C1 segment of cervical spinal cord (tissue), 14 donors: ENCODE measurements around the gene LRRC10B.

ENCODE experiments used
- DNase-seq, 14 donors: peaks; one replicate each; lab custom pipeline; 2025; lab: John Stamatoyannopoulos, UW

LRRC10B gene

GRCh38 chr11:61509043-61510029, 787 bp downstream of the LRRC10B start:
- peak in 4 of 14 donors; percentile 1 to 40 (median 26) for DNase-seq

DNA sequence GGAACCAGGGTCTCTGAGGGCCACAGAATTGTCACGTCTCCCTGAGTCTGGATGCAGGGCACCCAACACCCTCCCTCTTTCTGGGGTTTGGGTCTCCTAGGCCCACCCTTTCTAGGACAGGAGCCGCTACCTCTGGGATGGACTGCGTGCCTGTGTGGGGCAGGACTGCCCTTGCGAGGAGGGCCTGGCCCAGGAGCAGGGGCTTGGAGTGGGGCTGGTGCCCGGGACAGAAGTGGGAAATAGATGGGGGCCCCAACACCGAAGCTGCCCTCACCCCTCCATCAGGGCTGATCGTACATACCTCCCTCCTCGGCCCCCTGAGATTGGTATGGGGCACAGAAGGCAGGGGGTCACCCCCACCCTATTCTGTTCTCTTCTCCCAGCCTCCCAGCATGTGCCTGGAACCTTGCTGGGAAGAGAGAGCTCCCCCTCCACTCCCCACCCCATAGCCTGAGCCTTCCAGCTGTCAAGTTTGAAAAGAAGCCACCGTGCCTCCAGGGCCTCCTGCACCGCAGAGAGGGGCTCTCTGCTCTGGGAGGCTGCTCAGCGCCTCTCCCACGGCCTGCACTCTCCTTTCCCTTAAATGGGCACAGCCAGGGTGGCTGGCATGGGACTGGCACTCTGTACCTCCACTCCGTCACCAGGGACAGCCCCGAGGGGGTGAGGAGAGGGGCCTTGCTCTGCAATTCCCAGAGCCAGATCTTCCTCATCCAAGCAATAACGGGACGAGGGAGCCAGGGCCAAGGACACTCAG, 1.8 kb downstream of the LRRC10B start:
- DNase-seq: no peak

DNA sequence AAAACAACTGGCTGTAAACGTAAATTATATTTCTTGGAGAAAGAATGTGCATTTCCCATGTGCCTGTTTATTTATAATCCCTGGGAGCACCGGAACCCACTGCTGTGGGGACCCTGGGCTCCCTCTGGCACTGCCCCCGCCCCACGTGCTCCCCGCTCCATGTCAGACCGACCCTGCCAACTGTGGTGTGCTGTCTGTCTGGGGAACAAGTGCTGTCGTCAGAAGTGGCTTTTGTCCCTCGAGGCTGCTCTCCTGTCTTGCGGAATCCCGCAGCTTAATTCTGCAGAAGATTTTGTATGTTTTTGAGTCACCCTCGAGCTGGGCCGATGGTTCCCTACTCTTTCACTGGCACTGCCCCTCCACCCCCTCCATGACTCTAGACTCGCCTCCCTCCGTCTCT, 2.4 kb downstream of the LRRC10B start:
- DNase-seq: no peak

DNA sequence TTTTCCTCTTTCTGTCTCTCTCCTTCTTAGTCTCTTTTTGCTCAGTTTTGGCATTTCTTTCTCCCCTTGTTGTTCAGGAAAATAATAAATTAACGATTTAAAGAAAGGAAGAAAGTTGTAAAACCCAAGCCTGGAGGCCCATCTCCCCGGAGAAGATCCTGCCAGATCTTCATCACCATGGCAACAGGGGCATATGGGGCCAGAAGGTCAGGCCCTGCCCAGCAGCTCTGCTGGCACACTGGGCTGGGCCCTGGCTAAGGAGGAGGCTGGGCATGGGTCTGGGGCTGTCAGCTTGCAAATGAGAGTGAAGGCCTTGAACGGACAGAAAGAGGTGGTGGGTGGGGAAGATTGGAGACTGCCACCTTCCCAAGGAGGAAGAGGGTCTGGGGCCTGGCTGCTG, 2.8 kb downstream of the LRRC10B start:
- no peak for DNase-seq

- no peak for DNase-seq
Measured at GRCh38 chr11:61512435-61512834, 3.9 kb downstream of the LRRC10B start.

- no peak for DNase-seq
Measured at GRCh38 chr11:61513143-61513765, 4.7 kb downstream of the LRRC10B start.

- DNase-seq: no peak
Measured at GRCh38 chr11:61514050-61514917, 5.7 kb downstream of the LRRC10B start.

- DNase-seq: no peak
Measured at GRCh38 chr11:61515686-61516085, 7.1 kb downstream of the LRRC10B start.

- no peak for DNase-seq
Measured at GRCh38 chr11:61516191-61516590, 7.6 kb downstream of the LRRC10B start.

DNA sequence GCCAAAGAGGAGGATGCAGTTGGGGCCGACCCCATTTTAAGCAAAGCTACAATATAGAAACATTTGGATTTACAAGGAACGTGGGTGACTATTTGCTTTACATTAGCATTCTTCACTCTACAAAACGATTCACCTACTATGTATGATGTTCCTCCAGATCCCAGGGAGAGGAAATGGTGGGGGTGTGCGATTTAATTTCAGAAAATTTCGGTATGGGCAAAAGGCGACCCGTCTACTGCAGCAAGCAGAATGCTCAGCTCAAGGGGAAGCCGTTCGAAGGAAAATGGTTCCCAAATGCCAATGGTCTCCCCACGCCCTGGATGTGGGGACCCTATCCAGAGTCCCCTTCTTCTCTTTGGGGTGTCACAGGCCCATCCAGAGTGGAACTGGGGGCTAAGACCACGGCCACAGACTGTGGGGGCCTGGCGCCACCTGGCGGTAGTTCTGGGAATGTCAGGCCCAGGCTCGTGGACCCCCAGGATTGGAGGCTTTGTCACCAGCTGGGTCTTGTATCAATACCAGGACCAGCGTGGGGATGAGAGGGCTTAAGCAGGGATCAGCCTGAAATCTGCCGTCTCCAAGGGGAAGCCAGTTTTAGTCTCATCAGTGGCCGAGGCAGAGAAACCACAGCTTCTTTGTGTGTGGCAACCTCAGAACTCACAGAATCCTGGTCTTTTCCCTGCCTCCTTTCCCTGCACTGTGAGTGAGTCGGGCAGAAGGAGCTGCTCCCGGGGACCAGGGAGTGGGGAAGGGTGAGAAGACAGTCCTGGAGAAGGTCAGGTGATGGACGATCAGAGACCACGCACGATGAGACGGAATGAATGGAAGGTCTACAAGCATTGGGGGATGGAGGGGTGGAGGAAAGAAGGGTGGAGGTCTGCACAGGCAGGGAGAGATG, 8.4 kb downstream of the LRRC10B start:
- DNase-seq: peak in 6 of 14 donors; percentile 2 to 34 (median 10)

- no peak for DNase-seq
Measured at GRCh38 chr11:61518032-61518795, 9.7 kb downstream of the LRRC10B start.

DNA sequence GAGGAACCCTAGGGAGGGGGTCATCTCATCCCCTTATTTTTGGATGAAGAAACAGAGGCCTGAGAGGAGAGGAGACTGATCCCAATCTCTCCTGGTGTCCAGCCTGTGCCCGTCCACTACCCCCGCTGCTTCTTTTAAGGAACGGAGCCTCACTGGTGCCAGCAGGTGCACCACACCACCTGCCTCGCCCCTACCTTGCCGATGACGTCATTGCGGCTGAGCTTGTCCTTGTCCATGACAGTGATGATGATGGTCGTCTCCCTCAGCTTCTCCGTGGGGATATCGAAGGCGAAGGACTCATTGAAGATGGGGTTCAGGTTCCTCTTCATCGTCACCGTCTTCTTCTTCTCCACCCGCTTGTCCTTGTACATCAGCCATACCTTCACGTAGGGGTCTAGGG, 14.3 kb downstream of the LRRC10B start:
- no peak for DNase-seq

- no peak for DNase-seq
Measured at GRCh38 chr11:61524446-61524845, 15.9 kb downstream of the LRRC10B start.

GRCh38 chr11:61524963-61525587, 16.5 kb downstream of the LRRC10B start:
- DNase-seq: no peak

DNA sequence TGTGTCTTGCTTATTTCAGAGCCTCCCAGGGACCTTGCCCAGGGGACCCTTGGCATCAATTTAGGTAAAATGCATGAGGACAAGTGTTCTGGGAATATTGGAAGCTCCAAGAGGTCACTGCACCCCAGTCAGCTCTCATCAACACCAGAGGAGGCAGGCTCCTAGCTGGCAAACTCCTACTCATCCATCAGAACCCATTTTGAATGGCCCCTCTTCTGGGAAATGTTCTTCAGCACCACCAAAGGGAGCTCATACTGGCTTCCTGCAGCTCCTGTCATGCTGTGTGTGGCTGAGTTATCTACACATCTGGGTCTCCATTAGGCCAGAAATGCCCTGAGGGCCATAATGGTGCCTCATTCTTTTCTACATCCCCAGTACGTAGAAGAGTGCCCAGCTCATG, 17.7 kb downstream of the LRRC10B start:
- DNase-seq: no peak

DNA sequence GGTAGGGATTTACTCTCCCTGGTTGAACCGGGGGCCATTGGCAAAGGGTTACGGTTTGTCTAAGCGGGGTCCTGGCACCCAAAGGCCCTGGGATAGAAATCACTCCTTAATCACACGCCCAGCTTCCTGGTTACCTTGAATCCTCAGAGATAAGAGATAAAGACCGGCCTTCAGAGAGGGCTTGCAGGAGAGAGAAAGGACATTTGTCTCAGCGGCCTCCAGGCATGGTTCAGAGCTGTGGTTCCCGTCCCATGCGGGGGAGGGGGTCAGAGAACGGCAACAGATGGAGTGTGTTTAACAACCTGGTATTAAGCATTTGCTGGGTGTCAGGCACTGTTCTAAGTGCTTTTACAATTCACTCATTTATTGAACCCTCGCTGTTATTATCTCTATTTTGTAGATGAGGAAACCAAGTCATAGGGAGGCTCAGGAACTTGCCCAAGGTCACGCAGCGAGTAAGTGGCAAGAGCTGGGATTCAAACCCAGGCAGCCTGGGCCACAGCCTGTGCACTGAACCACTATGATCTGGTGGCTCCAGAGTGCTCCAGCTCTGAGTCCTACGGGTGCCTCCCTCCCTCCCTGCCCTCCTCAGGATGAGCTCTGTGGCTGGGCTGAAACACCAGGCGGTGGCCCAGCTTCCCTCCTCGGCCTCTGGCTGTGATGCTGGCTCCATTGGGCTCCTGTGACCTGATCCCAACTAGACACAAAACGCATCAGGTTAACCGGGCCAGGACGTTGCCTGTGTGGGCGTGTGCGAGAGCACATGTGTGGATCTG, 18.6 kb downstream of the LRRC10B start:
- DNase-seq: no peak

GRCh38 chr11:61528114-61528513, 19.6 kb downstream of the LRRC10B start:
- DNase-seq: no peak
